HEK293 (cell line): ENCODE measurements around the gene XDH.

ENCODE experiments used
- CTCF ChIA-PET: fragments of 350-600 bp; formaldehyde crosslinking; extraction: SDS; loops from one replicate; lab custom pipeline; 2021; ENCODE audit warnings: antibody characterized with exemption; lab: Yijun Ruan, JAX
- POLR2A ChIA-PET: fragments of 300-600 bp; formaldehyde crosslinking; extraction: SDS; loops from one replicate; lab custom pipeline; 2020; ENCODE audit warnings: antibody characterized with exemption, inconsistent platforms; lab: Yijun Ruan, JAX
- H3K27ac ChIP-seq: fragments of 200-500 bp; sonication (Bioruptor generic); 2 replicates; pipeline ENCODE4 v1.5.1; 2014; ENCODE audit warnings: low read depth, low read length, control low read depth, inconsistent platforms; ENCODE audit errors: extremely low read depth
- H3K36me3 ChIP-seq, 2 experiments: fragments of 200-500 bp in 1 of 2; sonication (Bioruptor generic) in 1 of 2; 1 replicate in 1 of 2; 2 replicates in 1 of 2; pipeline ENCODE4 v1.5.1; 2014 to 2017; ENCODE audit warnings: inconsistent platforms in 2 of 2, low read length in 2 of 2; ENCODE audit not compliant: control insufficient read depth in 2 of 2, insufficient read depth in 1 of 2
- H3K4me1 ChIP-seq: fragments of 200-500 bp; sonication (Bioruptor generic); 2 replicates; pipeline ENCODE4 v1.5.1; 2014; ENCODE audit warnings: mild to moderate bottlenecking, low read length, inconsistent platforms; ENCODE audit not compliant: control insufficient read depth, insufficient read depth
- H3K4me3 ChIP-seq: 2 replicates; pipeline ENCODE4 v1.5.1; 2011; ENCODE audit warnings: low read depth, mild to moderate bottlenecking, control low read depth, low read length, moderate library complexity
- H3K9me3 ChIP-seq: fragments of 200-500 bp; sonication (Bioruptor generic); 2 replicates; pipeline ENCODE4 v1.5.1; 2014; ENCODE audit warnings: low read depth, low read length, inconsistent platforms; ENCODE audit not compliant: control insufficient read depth, insufficient read depth
- ATF2 ChIP-seq: fragments of 450-650 bp; formaldehyde crosslinking; IDR thresholded peaks from 2 replicates; pipeline ENCODE4 v1.5.1; 2016; ENCODE audit warnings: missing biosample characterization, missing genetic modification characterization, low read depth
- EGR2 ChIP-seq: fragments of 450-650 bp; formaldehyde crosslinking; IDR thresholded peaks from 2 replicates; pipeline ENCODE4 v1.5.1; 2016; ENCODE audit warnings: low read depth, missing biosample characterization, missing genetic modification characterization
- HIC1 ChIP-seq: fragments of 450-650 bp; formaldehyde crosslinking; IDR thresholded peaks from 2 replicates; pipeline ENCODE4 v1.5.1; 2016; ENCODE audit warnings: missing biosample characterization, missing genetic modification characterization
- HOXC10 ChIP-seq: sonication (generic); formaldehyde crosslinking; IDR thresholded peaks from 2 replicates; pipeline ENCODE4 v1.8.1; 2023; ENCODE audit warnings: mild to moderate bottlenecking, missing genetic modification reagents
- INSM2 ChIP-seq: fragments of 450-650 bp; formaldehyde crosslinking; IDR thresholded peaks from 2 replicates; pipeline ENCODE4 v1.5.1; 2016; ENCODE audit warnings: missing biosample characterization, missing genetic modification characterization
- KLF17 ChIP-seq: fragments of 450-650 bp; formaldehyde crosslinking; IDR thresholded peaks from 2 replicates; pipeline ENCODE4 v1.5.1; 2016; ENCODE audit warnings: missing biosample characterization, missing genetic modification characterization
- PATZ1 ChIP-seq: fragments of 450-650 bp; formaldehyde crosslinking; IDR thresholded peaks from 2 replicates; pipeline ENCODE4 v1.5.1; 2016; ENCODE audit warnings: missing biosample characterization, missing genetic modification characterization
- PRDM10 ChIP-seq: fragments of 450-650 bp; formaldehyde crosslinking; IDR thresholded peaks from 2 replicates; pipeline ENCODE4 v1.5.1; 2016; ENCODE audit warnings: missing biosample characterization, missing genetic modification characterization
- SP7 ChIP-seq: fragments of 450-650 bp; formaldehyde crosslinking; IDR thresholded peaks from 2 replicates; pipeline ENCODE4 v1.5.1; 2016; ENCODE audit warnings: missing biosample characterization, missing genetic modification characterization
- TSHZ1 ChIP-seq: fragments of 450-650 bp; formaldehyde crosslinking; IDR thresholded peaks from 2 replicates; pipeline ENCODE4 v1.5.1; 2016; ENCODE audit warnings: missing biosample characterization, missing genetic modification characterization, borderline replicate concordance
- ZBTB21 ChIP-seq: fragments of 450-650 bp; formaldehyde crosslinking; IDR thresholded peaks from 2 replicates; pipeline ENCODE4 v1.5.1; 2017; ENCODE audit warnings: missing biosample characterization, missing genetic modification characterization
- ZNF280C ChIP-seq: fragments of 450-650 bp; formaldehyde crosslinking; IDR thresholded peaks from 2 replicates; pipeline ENCODE4 v1.5.1; 2016; ENCODE audit warnings: missing biosample characterization, missing genetic modification characterization
- ZNF324 ChIP-seq: fragments of 450-650 bp; formaldehyde crosslinking; IDR thresholded peaks from 2 replicates; pipeline ENCODE4 v1.5.1; 2016; ENCODE audit warnings: missing biosample characterization, missing genetic modification characterization
- ZNF366 ChIP-seq: fragments of 450-650 bp; formaldehyde crosslinking; conservative IDR thresholded peaks from 2 replicates; pipeline ENCODE4 v1.5.1; 2016; ENCODE audit warnings: missing biosample characterization, missing genetic modification characterization
- ZNF600 ChIP-seq: fragments of 450-650 bp; formaldehyde crosslinking; IDR thresholded peaks from 2 replicates; pipeline ENCODE4 v1.5.1; 2016; ENCODE audit warnings: missing biosample characterization, missing genetic modification characterization
- ZNF629 ChIP-seq: fragments of 450-650 bp; formaldehyde crosslinking; IDR thresholded peaks from 2 replicates; pipeline ENCODE4 v1.5.1; 2017; ENCODE audit warnings: missing biosample characterization, missing genetic modification characterization
- ZNF837 ChIP-seq: fragments of 450-650 bp; formaldehyde crosslinking; IDR thresholded peaks from 2 replicates; pipeline ENCODE4 v1.5.1; 2016; ENCODE audit warnings: missing biosample characterization, missing genetic modification characterization
- ZNF843 ChIP-seq: fragments of 450-650 bp; formaldehyde crosslinking; IDR thresholded peaks from 2 replicates; pipeline ENCODE4 v1.5.1; 2016; ENCODE audit warnings: missing biosample characterization, missing genetic modification characterization

Gene XDH

GRCh38 chr2:31312898-31313297, 101.6 kb downstream of the XDH start:
- Histone ChIP-seq H3K9me3 (no peaks in the 10 kb centered on the region), H3K27ac (no peak overlapping the region), H3K36me3 (no peaks in the 10 kb centered on the region), H3K4me1 (no peaks in the 10 kb centered on the region), H3K4me3 (no peak overlapping the region)
- ChIA-PET CTCF (interaction anchor here (0.6 to 1.1 kb wide), 3 partner anchors 20 to 85 kb away, joined by 3 read pairs; no protein-coding TSS in a partner anchor), POLR2A (no interaction called here)
- peak; percentile 42; the same call in 1 of the 2 replicates for TF ChIP-seq ZNF600 (tag by site-specific recombination)
- peak; percentile 69; the same call in 1 of the 2 replicates for TF ChIP-seq HIC1 (tag by site-specific recombination)
- TF ChIP-seq ZBTB21 (tag by site-specific recombination): peak; percentile 75
- TF ChIP-seq ZNF280C (tag by site-specific recombination): no peak
- TF ChIP-seq INSM2 (tag by site-specific recombination): peak; percentile 52; the same call in 1 of the 2 replicates
- TF ChIP-seq PRDM10 (tag by site-specific recombination): peak; percentile 30; the same call in 1 of the 2 replicates
- TF ChIP-seq PATZ1 (tag by site-specific recombination): no peak
- TF ChIP-seq ZNF843 (tag by site-specific recombination): 0 out of 2 replicates have a peak, but pooled peaks have one; percentile 25
- TF ChIP-seq EGR2 (tag by site-specific recombination): no peak
- peak; percentile 65; the same call in 1 of the 2 replicates for TF ChIP-seq ZNF366 (tag by site-specific recombination)
- 0 out of 2 replicates have a peak, but pooled peaks have one; percentile 21 for TF ChIP-seq KLF17
- no peak for TF ChIP-seq HOXC10 (CRISPR knock-in tag)
- peak; percentile 43; the same call in 1 of the 2 replicates for TF ChIP-seq SP7
- TF ChIP-seq ZNF837: no peak
- TF ChIP-seq ZNF629 (tag by site-specific recombination): peak; percentile 94
- no peak for TF ChIP-seq ZNF324 (tag by site-specific recombination)
- TF ChIP-seq ATF2 (tag by site-specific recombination): 0 out of 2 replicates have a peak, but pooled peaks have one; percentile 16
- TF ChIP-seq TSHZ1 (tag by site-specific recombination): no peak
